ENCODE measurements around the gene EVC.
"Not testable (repeated sequence)": the region's sequence is repeated elsewhere in the genome, so short reads cannot be mapped to it uniquely, and the experiment has no call there.

The EVC gene

GRCh38 chr4:5822619-5823018, 111.6 kb downstream of the EVC start:
- TF ChIP-seq POLR2AphosphoS5 (IDR thresholded peaks at IDR 0.05; ENCODE audit: low read depth, low read length) (no peak), POLR2A (IDR thresholded peaks at IDR 0.05; ENCODE audit: low read depth, low read length) (no peak)
- peak; percentile 72 for FAIRE-seq
- DNase-seq (ENCODE audit: insufficient read length), result no peak

GRCh38 chr4:5823542-5824211, 112.7 kb downstream of the EVC start:
- TF ChIP-seq POLR2AphosphoS5 (IDR thresholded peaks at IDR 0.05; ENCODE audit: low read depth, low read length) (no peak), TAF1 (IDR thresholded peaks at IDR 0.05; ENCODE audit: borderline replicate concordance, low read depth, low read length) (no peak), POLR2A (IDR thresholded peaks at IDR 0.05; ENCODE audit: low read depth, low read length) (no peak)
- FAIRE-seq (peak; percentile 42), DNase-seq (ENCODE audit: insufficient read length) (no peak)

- DNase-seq (ENCODE audit: insufficient read length) (no peak), FAIRE-seq (no peak)
- TF ChIP-seq POLR2AphosphoS5 (IDR thresholded peaks at IDR 0.05; ENCODE audit: low read depth, low read length) (no peak), POLR2A (IDR thresholded peaks at IDR 0.05; ENCODE audit: low read depth, low read length) (no peak), TAF1 (IDR thresholded peaks at IDR 0.05; ENCODE audit: borderline replicate concordance, low read depth, low read length) (no peak)
Observed at GRCh38 chr4:5824227-5824626, 113.2 kb downstream of the EVC start.

- FAIRE-seq (peak; percentile 51), DNase-seq (ENCODE audit: insufficient read length) (no peak)
- TF ChIP-seq TAF1 (IDR thresholded peaks at IDR 0.05; ENCODE audit: borderline replicate concordance, low read depth, low read length), result no peak
Observed at GRCh38 chr4:5824635-5825034, 113.6 kb downstream of the EVC start.

- DNase-seq (ENCODE audit: insufficient read length), result no peak
- TF ChIP-seq POLR2AphosphoS5 (IDR thresholded peaks at IDR 0.05; ENCODE audit: low read depth, low read length), result no peak
- peak; percentile 27 for FAIRE-seq
Observed at GRCh38 chr4:5825321-5826041, 114.5 kb downstream of the EVC start.

- FAIRE-seq (no peak), DNase-seq (ENCODE audit: insufficient read length) (no peak)
- TF ChIP-seq POLR2AphosphoS5 (IDR thresholded peaks at IDR 0.05; ENCODE audit: low read depth, low read length) (no peak), POLR2A (IDR thresholded peaks at IDR 0.05; ENCODE audit: low read depth, low read length) (no peak), TAF1 (IDR thresholded peaks at IDR 0.05; ENCODE audit: borderline replicate concordance, low read depth, low read length) (no peak)
Observed at GRCh38 chr4:5826437-5827107, 115.6 kb downstream of the EVC start.

- no peak for FAIRE-seq
- TF ChIP-seq POLR2AphosphoS5 (IDR thresholded peaks at IDR 0.05; ENCODE audit: low read depth, low read length), result no peak
- TF ChIP-seq TAF1 (IDR thresholded peaks at IDR 0.05; ENCODE audit: borderline replicate concordance, low read depth, low read length), result no peak
- no peak for TF ChIP-seq POLR2A (IDR thresholded peaks at IDR 0.05; ENCODE audit: low read depth, low read length)
- no peak for DNase-seq (ENCODE audit: insufficient read length)
Observed at GRCh38 chr4:5827108-5828004, 116.4 kb downstream of the EVC start.

- FAIRE-seq (no peak), DNase-seq (ENCODE audit: insufficient read length) (no peak)
- TF ChIP-seq TAF1 (IDR thresholded peaks at IDR 0.05; ENCODE audit: borderline replicate concordance, low read depth, low read length), result no peak
- no peak for TF ChIP-seq POLR2AphosphoS5 (IDR thresholded peaks at IDR 0.05; ENCODE audit: low read depth, low read length)
- no peak for TF ChIP-seq POLR2A (IDR thresholded peaks at IDR 0.05; ENCODE audit: low read depth, low read length)
Observed at GRCh38 chr4:5828005-5828391, 117.0 kb downstream of the EVC start.

- FAIRE-seq (no peak), DNase-seq (ENCODE audit: insufficient read length) (no peak)
- TF ChIP-seq TAF1 (IDR thresholded peaks at IDR 0.05; ENCODE audit: borderline replicate concordance, low read depth, low read length) (no peak), POLR2AphosphoS5 (IDR thresholded peaks at IDR 0.05; ENCODE audit: low read depth, low read length) (no peak), POLR2A (IDR thresholded peaks at IDR 0.05; ENCODE audit: low read depth, low read length) (no peak)
Observed at GRCh38 chr4:5836943-5837342, 125.9 kb downstream of the EVC start.

- not testable (repeated sequence) for FAIRE-seq; DNase-seq (ENCODE audit: insufficient read length)
Observed at GRCh38 chr4:5837483-5837882, 126.5 kb downstream of the EVC start.

- TF ChIP-seq TAF1 (IDR thresholded peaks at IDR 0.05; ENCODE audit: borderline replicate concordance, low read depth, low read length) (no peak), POLR2A (IDR thresholded peaks at IDR 0.05; ENCODE audit: low read depth, low read length) (no peak), POLR2AphosphoS5 (IDR thresholded peaks at IDR 0.05; ENCODE audit: low read depth, low read length) (no peak)
- no peak for FAIRE-seq
- no peak for DNase-seq (ENCODE audit: insufficient read length)
Observed at GRCh38 chr4:5839332-5839731, 128.3 kb downstream of the EVC start.
